ENCODE results near the gene CIROP.

DNA sequence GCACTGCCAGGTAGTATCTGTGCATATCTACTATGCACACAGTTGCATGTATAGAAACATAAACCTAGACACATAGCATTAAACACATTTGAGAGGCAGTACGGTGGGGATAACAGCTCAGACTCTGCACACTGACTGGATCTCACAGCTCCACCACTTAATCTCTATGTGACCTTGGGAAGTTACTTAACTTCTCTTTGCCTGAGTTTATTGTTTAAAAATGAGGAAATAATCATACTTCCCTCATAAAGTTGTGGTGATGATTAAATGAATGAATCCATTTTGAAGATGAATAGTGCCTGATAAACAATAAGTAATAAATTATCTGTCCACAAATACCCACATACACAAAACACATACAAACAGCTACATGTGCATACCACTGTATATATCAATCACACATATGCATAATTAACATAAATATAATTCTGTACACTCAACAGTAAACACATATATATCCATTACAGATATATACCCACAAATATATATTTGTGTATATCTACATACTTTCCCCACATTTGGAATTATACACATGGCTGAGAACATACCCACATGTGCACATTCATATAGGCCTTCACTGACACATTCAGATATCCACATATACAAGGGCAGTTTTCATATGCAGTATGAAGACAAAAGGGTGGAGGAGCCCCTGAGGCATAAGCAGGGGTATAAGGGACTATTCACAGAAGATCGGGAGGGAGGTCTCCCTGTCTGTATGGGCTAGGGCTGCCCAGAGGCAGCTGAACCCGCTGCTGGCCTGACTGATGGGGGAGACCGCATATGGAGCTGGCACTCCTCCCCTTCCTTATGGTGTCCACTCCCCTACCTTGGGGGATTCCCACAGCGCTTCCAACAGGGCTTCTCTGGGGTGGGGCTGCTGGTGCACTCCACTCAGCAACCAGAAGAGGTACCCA, 53.4 kb downstream of the CIROP start:
- TF ChIP-seq POLR2A (IDR thresholded peaks at IDR 0.05) = no peak
- TF ChIP-seq, protein P1, sequence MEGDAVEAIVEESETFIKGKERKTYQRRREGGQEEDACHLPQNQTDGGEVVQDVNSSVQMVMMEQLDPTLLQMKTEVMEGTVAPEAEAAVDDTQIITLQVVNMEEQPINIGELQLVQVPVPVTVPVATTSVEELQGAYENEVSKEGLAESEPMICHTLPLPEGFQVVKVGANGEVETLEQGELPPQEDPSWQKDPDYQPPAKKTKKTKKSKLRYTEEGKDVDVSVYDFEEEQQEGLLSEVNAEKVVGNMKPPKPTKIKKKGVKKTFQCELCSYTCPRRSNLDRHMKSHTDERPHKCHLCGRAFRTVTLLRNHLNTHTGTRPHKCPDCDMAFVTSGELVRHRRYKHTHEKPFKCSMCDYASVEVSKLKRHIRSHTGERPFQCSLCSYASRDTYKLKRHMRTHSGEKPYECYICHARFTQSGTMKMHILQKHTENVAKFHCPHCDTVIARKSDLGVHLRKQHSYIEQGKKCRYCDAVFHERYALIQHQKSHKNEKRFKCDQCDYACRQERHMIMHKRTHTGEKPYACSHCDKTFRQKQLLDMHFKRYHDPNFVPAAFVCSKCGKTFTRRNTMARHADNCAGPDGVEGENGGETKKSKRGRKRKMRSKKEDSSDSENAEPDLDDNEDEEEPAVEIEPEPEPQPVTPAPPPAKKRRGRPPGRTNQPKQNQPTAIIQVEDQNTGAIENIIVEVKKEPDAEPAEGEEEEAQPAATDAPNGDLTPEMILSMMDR (IDR thresholded peaks at IDR 0.05) = no peak

Measured in heart left ventricle (tissue), 13 donors.